Loucy (cell line): ENCODE measurements around the gene CYP27A1.

Experiments used
- CTCF ChIP-seq: fragments of 200-600 bp; sonication (generic); conservative IDR thresholded peaks from 2 replicates; pipeline ENCODE4 v1.5.1; 2014; ENCODE audit warnings: mild to moderate bottlenecking, antibody characterized with exemption, low read length
- EZH2phosphoT487 ChIP-seq: fragments of 200-600 bp; IDR thresholded peaks from 2 replicates; pipeline ENCODE4 v1.6.1; 2018; ENCODE audit warnings: antibody characterized with exemption, mild to moderate bottlenecking, moderate library complexity, borderline replicate concordance

DNA sequence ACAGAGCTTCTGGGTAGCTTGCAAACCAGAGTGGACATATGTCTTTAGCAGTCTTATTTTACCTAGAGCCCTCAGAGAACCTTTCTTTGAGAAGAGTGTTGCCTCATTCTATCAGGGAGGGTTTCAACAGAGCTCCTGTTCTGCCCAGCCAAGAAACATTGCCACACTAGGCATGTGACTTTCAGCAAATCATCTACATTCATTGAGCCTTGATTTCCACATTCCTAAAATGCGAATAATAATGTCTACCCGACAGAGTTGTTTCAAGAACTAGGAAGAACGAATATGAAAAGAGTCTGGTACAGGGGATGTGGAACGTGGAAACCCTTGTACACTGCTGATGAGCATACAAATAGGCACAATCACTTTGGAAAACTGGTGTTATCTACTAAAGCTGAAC, 57.5 kb downstream of the CYP27A1 start:
- no peak for TF ChIP-seq CTCF
- no peak for TF ChIP-seq EZH2phosphoT487
